HL-60/S4 (cell line): ENCODE measurements around the gene PSMA3.
"Not testable (repeated sequence)": the region's sequence is repeated elsewhere in the genome, so short reads cannot be mapped to it uniquely, and the experiment has no call there.

Experiments
- in situ Hi-C: fragments of 300-500 bp; cut with MboI; formaldehyde crosslinking; loops from 2 replicates; pipeline ENCODE4 v1.14.3; 2022; ENCODE audit warnings: low sequenced_read_pairs

Gene PSMA3

GRCh38 chr14:58244556-58245387 is at the start of gene PSMA3:
PSMA3 (plus strand) TSS chr14:58244843; CDS start chr14:58244921, 78 bp downstream.
- in situ Hi-C loops, result loop anchor here (5.0 kb wide), 1 partner anchor 48 kb away; no protein-coding TSS in a partner anchor

- in situ Hi-C loops, result no loop called here
Observed at GRCh38 chr14:58196198-58196597, 48.4 kb upstream of the PSMA3 start.

GRCh38 chr14:58198086-58198485 is 46.6 kb upstream of the PSMA3 start:
- in situ Hi-C loops, result no loop called here

GRCh38 chr14:58199726-58200479 is 44.7 kb upstream of the PSMA3 start, which contains the start of gene ACTR10:
ACTR10 (plus strand) TSS chr14:58200149; CDS start chr14:58200218, 69 bp downstream.
- in situ Hi-C loops, result no loop called here

GRCh38 chr14:58200480-58200841 is 44.2 kb upstream of the PSMA3 start:
- in situ Hi-C loops, result no loop called here

- in situ Hi-C loops, result no loop called here
Observed at GRCh38 chr14:58200846-58201245, 43.8 kb upstream of the PSMA3 start.

GRCh38 chr14:58213176-58213575 is 31.5 kb upstream of the PSMA3 start:
- in situ Hi-C loops, result no loop called here

- in situ Hi-C loops, result no loop called here
Observed at GRCh38 chr14:58215191-58215914, 29.3 kb upstream of the PSMA3 start.

- in situ Hi-C loops, result no loop called here
Observed at GRCh38 chr14:58216544-58216943, 28.1 kb upstream of the PSMA3 start.

- in situ Hi-C loops, result no loop called here
Observed at GRCh38 chr14:58227096-58227819, 17.4 kb upstream of the PSMA3 start.

GRCh38 chr14:58238252-58239243 is 6.1 kb upstream of the PSMA3 start:
- in situ Hi-C loops, result no loop called here

GRCh38 chr14:58239244-58240195 is 5.1 kb upstream of the PSMA3 start:
- in situ Hi-C loops, result no loop called here

GRCh38 chr14:58243790-58244555 is 670 bp upstream of the PSMA3 start:
- in situ Hi-C loops, result no loop called here

GRCh38 chr14:58245562-58245961 is 919 bp downstream of the PSMA3 start:
- in situ Hi-C loops, result loop anchor here (5.0 kb wide), 1 partner anchor 47 kb away; no protein-coding TSS in a partner anchor

GRCh38 chr14:58249611-58250010 is 5.0 kb downstream of the PSMA3 start:
- in situ Hi-C loops, result loop anchor here (5.0 kb wide), 1 partner anchor 43 kb away; no protein-coding TSS in a partner anchor

GRCh38 chr14:58258156-58258555 is 13.5 kb downstream of the PSMA3 start:
- in situ Hi-C loops, result no loop called here

GRCh38 chr14:58262005-58262404 is 17.4 kb downstream of the PSMA3 start:
- in situ Hi-C loops, result not testable (repeated sequence)
